GM12878 (cell line): ENCODE measurements around the gene TNRC6B. TPM values are rescaled to one million over a fixed set of nuclear protein-coding genes. Genes with fewer than 3 reads are reported as not detected.

Experiments
- ATAC-seq: fragments of 200-7000 bp; cut with Tn5 transposase; 3 replicates; pipeline ENCODE4 v1.9.1; 2020; ENCODE audit warnings: mild to moderate bottlenecking, moderate library complexity
- BruUV-seq: library from RNA; stranded (reverse); fragments of 400-500 nt; replicated peaks from 2 replicates; lab custom pipeline; 2021; lab: Mats Ljungman, UMichigan
- CTCF ChIA-PET: fragments of 300-600 bp; sonication (Branson Sonifier 250); formaldehyde crosslinking; extraction: SDS; loops from one replicate; lab custom pipeline; 2021; ENCODE audit warnings: inconsistent platforms; lab: Yijun Ruan, JAX
- POLR2A ChIA-PET: fragments of 350-600 bp; formaldehyde crosslinking; extraction: SDS; loops from one replicate; lab custom pipeline; 2021; ENCODE audit warnings: inconsistent platforms; lab: Charles Lee
- RAD21 ChIA-PET: fragments of 300-600 bp; sonication (Branson Sonifier 250); formaldehyde crosslinking; loops from one replicate; lab custom pipeline; 2023; ENCODE audit warnings: antibody characterized with exemption; ENCODE audit not compliant: unreplicated experiment; lab: Charles Lee
- SMC1A ChIA-PET: fragments of 300-600 bp; sonication (Branson Sonifier 250); formaldehyde crosslinking; loops from one replicate; lab custom pipeline; 2023; ENCODE audit not compliant: unreplicated experiment, uncharacterized antibody; lab: Charles Lee
- DNase-seq: peaks from one replicate; pipeline ENCODE4 v3.0.0-alpha.2; 2011; ENCODE audit warnings: low read depth, low spot score
- FAIRE-seq: peaks from 3 replicates; lab custom pipeline; 2011; peaks lifted over from hg19 to GRCh38; lab: Jason Lieb, UNC
- H2AFZ ChIP-seq: 2 replicates; pipeline ENCODE4 v1.6.0; 2011; ENCODE audit warnings: low read depth, low read length, control low read depth; ENCODE audit not compliant: control insufficient read depth
- H3K27ac ChIP-seq: 2 replicates; pipeline ENCODE4 v1.5.1; 2011; ENCODE audit warnings: control low read depth; ENCODE audit not compliant: control insufficient read depth, insufficient read depth
- H3K27me3 ChIP-seq, 2 experiments: replicated peaks in 1 of 2; 2 replicates each; pipeline versions ENCODE4 v1.6.0 to v1.6.1; 2011; ENCODE audit warnings: low read length in 1 of 2; ENCODE audit not compliant: control insufficient read depth in 2 of 2, insufficient read depth in 2 of 2
- H3K36me3 ChIP-seq, 2 experiments: 2 replicates each; pipeline ENCODE4 v1.5.1; 2011; ENCODE audit warnings: low read length in 1 of 2; ENCODE audit not compliant: control insufficient read depth in 2 of 2, insufficient read depth in 2 of 2
- H3K4me1 ChIP-seq: 2 replicates; pipeline ENCODE4 v1.6.1; 2011; ENCODE audit warnings: mild to moderate bottlenecking, low read length, moderate library complexity, mixed read lengths; ENCODE audit not compliant: control insufficient read depth, insufficient read depth
- H3K4me2 ChIP-seq: 2 replicates; pipeline ENCODE4 v1.6.0; 2011; ENCODE audit warnings: control low read depth; ENCODE audit not compliant: control insufficient read depth, insufficient read depth
- H3K4me3 ChIP-seq: fragments of 200-600 bp; sonication (generic); 2 replicates; pipeline ENCODE4 v1.5.1; 2016
- H3K79me2 ChIP-seq: 2 replicates; pipeline ENCODE4 v1.6.0; 2011; ENCODE audit warnings: low read length; ENCODE audit not compliant: control insufficient read depth, insufficient read depth
- H3K9ac ChIP-seq: 2 replicates; pipeline ENCODE4 v1.8.0; 2011; ENCODE audit warnings: low read length, control low read depth, mixed read lengths; ENCODE audit not compliant: control insufficient read depth, insufficient read depth
- H3K9me3 ChIP-seq: replicated peaks from 3 replicates; pipeline ENCODE4 v1.5.1; 2011; ENCODE audit warnings: mild to moderate bottlenecking, low read length; ENCODE audit not compliant: control insufficient read depth, insufficient read depth
- H4K20me1 ChIP-seq: 2 replicates; pipeline ENCODE4 v1.6.0; 2011; ENCODE audit not compliant: control insufficient read depth, insufficient read depth
- CREM ChIP-seq: IDR thresholded peaks from 2 replicates; pipeline ENCODE4 v1.6.1; 2014; ENCODE audit warnings: antibody characterized with exemption, low read depth
- IKZF1 ChIP-seq: fragments of 450-650 bp; conservative IDR thresholded peaks from 2 replicates; pipeline ENCODE4 v1.6.1; 2017; ENCODE audit warnings: antibody characterized with exemption, mild to moderate bottlenecking
- IKZF2 ChIP-seq, 2 experiments: fragments of 450-650 bp; IDR thresholded peaks; 2 replicates each; pipeline ENCODE4 v1.6.1; 2017; ENCODE audit warnings: mild to moderate bottlenecking in 2 of 2, moderate library complexity in 2 of 2
- JUNB ChIP-seq: IDR thresholded peaks from 2 replicates; pipeline ENCODE4 v1.6.1; 2016; ENCODE audit warnings: antibody characterized with exemption, mild to moderate bottlenecking
- NFIC ChIP-seq: IDR thresholded peaks from 2 replicates; pipeline ENCODE4 v1.6.1; 2012; ENCODE audit warnings: low read depth, mild to moderate bottlenecking, inconsistent platforms, low read length, moderate library complexity
- NFYA ChIP-seq: IDR thresholded peaks from 2 replicates; pipeline ENCODE4 v1.6.1; 2011; ENCODE audit warnings: low read depth, mild to moderate bottlenecking, low read length, improper control_type of control experiment, borderline replicate concordance
- PAX5 ChIP-seq: IDR thresholded peaks from 2 replicates; pipeline ENCODE4 v1.6.1; 2011; ENCODE audit warnings: low read depth, low read length, borderline replicate concordance
- POLR2A ChIP-seq: IDR thresholded peaks from 2 replicates; pipeline ENCODE4 v1.6.1; 2011; ENCODE audit warnings: low read depth, mild to moderate bottlenecking, low read length
- RUNX3 ChIP-seq: IDR thresholded peaks from 2 replicates; pipeline ENCODE4 v1.6.1; 2012; ENCODE audit warnings: low read length, inconsistent platforms
- SIX5 ChIP-seq: IDR thresholded peaks from 2 replicates; pipeline ENCODE4 v1.6.1; 2011; ENCODE audit warnings: mild to moderate bottlenecking, low read depth, low read length, moderate library complexity; ENCODE audit not compliant: severe bottlenecking
- SMAD1 ChIP-seq: fragments of 450-650 bp; IDR thresholded peaks from 2 replicates; pipeline ENCODE4 v1.6.1; 2018; ENCODE audit warnings: mild to moderate bottlenecking, low read depth; ENCODE audit not compliant: partially characterized antibody
- YY1 ChIP-seq: IDR thresholded peaks from 2 replicates; pipeline ENCODE4 v1.6.1; 2011; ENCODE audit warnings: low read depth, mild to moderate bottlenecking, low read length
- WGBS: methylation state at CpG from one replicate; pipeline ENCODE4 v1.1.6; 2016; ENCODE audit warnings: low lambda C conversion rate; ENCODE audit not compliant: insufficient replicate concordance, insufficient coverage; ENCODE audit errors: missing lambda C conversion rate; 5-methylcytosine and 5-hydroxymethylcytosine counted together
- in situ Hi-C: fragments of 300-500 bp; cut with MboI; formaldehyde crosslinking; loops from 9 replicates; pipeline ENCODE4 v1.14.3; 2018; ENCODE audit warnings: mixed read lengths
- intact Hi-C: fragments of 100-400 bp; cut with micrococcal nuclease; formaldehyde crosslinking; loops from one replicate; pipeline ENCODE4 v1.14.2; 2022; ENCODE audit not compliant: unreplicated experiment
- polyA plus RNA-seq, 11 experiments: library from polyadenylated mRNA; depleted of rRNA in 4 of 11; unstranded in 6 of 11; stranded (reverse) in 5 of 11; fragments of >200 nt; fragmentation: Nextera tagmentation in 4 of 11; fragmentation: Illumina TruSeq in 1 of 11; extraction: Ambion mirVana in 4 of 11; extraction: Trizol in 1 of 11; gene quantifications; 1 replicate in 1 of 11; 2 replicates in 10 of 11; pipeline versions ENCODE4 v1.2.1 to v1.2.3, GENCODE V29; 2011 to 2016; ENCODE audit warnings: inconsistent platforms in 2 of 11, missing spikeins in 2 of 11, low read depth in 1 of 11
- total RNA-seq, 4 experiments: library from RNA; depleted of rRNA in 3 of 4; stranded (reverse); fragments of >200 nt in 3 of 4; fragmentation: Illumina TruSeq in 1 of 4; extraction: Trizol in 1 of 4; gene quantifications; 2 replicates each; pipeline versions ENCODE4 v1.2.1 to v1.2.3, GENCODE V29; 2013 to 2021
- TF ChIP-seq, protein P1 (sequence below): fragments of 450-650 bp; IDR thresholded peaks from 2 replicates; pipeline ENCODE4 v1.6.1; 2016; ENCODE audit warnings: mild to moderate bottlenecking, moderate library complexity, borderline replicate concordance
- TF ChIP-seq, protein P2 (sequence below), 3 experiments: IDR thresholded peaks in 2 of 3; conservative IDR thresholded peaks in 1 of 3; 2 replicates each; pipeline ENCODE4 v1.5.1; 2011; ENCODE audit warnings: low read depth in 3 of 3, low read length in 3 of 3, mild to moderate bottlenecking in 3 of 3, control low read depth in 2 of 3, moderate library complexity in 2 of 3, inconsistent platforms in 1 of 3, mixed read lengths in 1 of 3; ENCODE audit not compliant: control insufficient read depth in 2 of 3, insufficient read depth in 1 of 3; ENCODE audit errors: extremely low read depth in 1 of 3

The TNRC6B gene
- total and polyA plus RNA-seq, 10 of the 15 experiments (the other 5 are each of a cell fraction or from before 2014, with no cell fraction given): 3.6 to 32.8 (median 16.4) TPM

DNA sequence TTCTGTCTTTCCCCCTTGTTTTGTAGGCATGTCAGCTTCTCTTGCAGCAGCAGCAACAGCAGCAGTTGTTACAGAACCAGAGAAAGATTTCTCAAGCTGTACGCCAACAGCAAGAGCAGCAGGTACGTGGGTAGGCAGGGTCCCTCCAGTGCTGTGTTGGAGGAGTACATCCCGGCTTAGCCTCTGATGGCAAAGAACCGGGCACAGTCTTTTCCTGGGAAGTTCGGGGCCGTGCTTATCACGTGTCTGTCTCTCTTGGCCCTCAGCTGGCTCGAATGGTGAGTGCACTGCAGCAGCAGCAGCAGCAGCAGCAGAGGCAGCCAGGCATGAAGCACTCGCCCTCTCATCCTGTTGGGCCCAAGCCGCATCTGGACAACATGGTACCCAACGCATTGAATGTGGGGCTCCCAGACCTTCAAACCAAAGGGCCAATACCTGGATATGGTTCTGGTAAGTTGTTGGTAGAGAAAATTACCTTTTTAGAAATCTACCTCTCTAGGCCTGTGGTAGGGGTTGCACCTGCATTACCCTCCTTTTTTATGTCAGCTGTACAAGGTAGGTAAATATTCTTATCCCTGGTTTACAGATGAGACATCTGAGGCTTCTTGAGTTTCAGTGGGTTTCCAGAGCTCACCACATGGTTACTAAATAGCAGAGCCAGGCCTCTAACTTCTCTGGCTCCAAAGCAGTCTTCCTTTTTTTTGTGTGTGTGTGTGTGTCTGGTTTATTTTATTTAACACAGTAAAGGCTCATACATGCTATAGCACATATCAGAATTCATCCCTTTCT is 123.4 kb downstream of the TNRC6B start:
- SMC1A ChIA-PET: interaction anchor here (0.9 to 2.0 kb wide), 5 partner anchors 34 to 123 kb away, joined by 3 to 8 read pairs (median 3); partner anchors contain the start of genes ADSL and TNRC6B
- DNase-seq: peak; percentile 30
- Histone ChIP-seq H2AFZ (no peak overlapping the region), H3K4me2 (peak overlapping the region; percentile 46), H3K4me3 (no peak overlapping the region), H3K79me2 (no peaks in the 10 kb centered on the region)
- intact Hi-C loops: loop anchor here (5.0 kb wide), 1 partner anchor 46 kb away; the partner anchor contains the start of gene ADSL
- BruUV-seq: no TSS peak
- TF ChIP-seq NFIC: peak; percentile 50
- no peak for TF ChIP-seq POLR2A
- 0 out of 2 replicates have a peak, but pooled peaks have one; percentile 15 for TF ChIP-seq YY1
- TF ChIP-seq SIX5: no peak
- TF ChIP-seq, protein P1, sequence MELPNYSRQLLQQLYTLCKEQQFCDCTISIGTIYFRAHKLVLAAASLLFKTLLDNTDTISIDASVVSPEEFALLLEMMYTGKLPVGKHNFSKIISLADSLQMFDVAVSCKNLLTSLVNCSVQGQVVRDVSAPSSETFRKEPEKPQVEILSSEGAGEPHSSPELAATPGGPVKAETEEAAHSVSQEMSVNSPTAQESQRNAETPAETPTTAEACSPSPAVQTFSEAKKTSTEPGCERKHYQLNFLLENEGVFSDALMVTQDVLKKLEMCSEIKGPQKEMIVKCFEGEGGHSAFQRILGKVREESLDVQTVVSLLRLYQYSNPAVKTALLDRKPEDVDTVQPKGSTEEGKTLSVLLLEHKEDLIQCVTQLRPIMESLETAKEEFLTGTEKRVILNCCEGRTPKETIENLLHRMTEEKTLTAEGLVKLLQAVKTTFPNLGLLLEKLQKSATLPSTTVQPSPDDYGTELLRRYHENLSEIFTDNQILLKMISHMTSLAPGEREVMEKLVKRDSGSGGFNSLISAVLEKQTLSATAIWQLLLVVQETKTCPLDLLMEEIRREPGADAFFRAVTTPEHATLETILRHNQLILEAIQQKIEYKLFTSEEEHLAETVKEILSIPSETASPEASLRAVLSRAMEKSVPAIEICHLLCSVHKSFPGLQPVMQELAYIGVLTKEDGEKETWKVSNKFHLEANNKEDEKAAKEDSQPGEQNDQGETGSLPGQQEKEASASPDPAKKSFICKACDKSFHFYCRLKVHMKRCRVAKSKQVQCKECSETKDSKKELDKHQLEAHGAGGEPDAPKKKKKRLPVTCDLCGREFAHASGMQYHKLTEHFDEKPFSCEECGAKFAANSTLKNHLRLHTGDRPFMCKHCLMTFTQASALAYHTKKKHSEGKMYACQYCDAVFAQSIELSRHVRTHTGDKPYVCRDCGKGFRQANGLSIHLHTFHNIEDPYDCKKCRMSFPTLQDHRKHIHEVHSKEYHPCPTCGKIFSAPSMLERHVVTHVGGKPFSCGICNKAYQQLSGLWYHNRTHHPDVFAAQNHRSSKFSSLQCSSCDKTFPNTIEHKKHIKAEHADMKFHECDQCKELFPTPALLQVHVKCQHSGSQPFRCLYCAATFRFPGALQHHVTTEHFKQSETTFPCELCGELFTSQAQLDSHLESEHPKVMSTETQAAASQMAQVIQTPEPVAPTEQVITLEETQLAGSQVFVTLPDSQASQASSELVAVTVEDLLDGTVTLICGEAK: no peak
- TF ChIP-seq, protein P2, sequence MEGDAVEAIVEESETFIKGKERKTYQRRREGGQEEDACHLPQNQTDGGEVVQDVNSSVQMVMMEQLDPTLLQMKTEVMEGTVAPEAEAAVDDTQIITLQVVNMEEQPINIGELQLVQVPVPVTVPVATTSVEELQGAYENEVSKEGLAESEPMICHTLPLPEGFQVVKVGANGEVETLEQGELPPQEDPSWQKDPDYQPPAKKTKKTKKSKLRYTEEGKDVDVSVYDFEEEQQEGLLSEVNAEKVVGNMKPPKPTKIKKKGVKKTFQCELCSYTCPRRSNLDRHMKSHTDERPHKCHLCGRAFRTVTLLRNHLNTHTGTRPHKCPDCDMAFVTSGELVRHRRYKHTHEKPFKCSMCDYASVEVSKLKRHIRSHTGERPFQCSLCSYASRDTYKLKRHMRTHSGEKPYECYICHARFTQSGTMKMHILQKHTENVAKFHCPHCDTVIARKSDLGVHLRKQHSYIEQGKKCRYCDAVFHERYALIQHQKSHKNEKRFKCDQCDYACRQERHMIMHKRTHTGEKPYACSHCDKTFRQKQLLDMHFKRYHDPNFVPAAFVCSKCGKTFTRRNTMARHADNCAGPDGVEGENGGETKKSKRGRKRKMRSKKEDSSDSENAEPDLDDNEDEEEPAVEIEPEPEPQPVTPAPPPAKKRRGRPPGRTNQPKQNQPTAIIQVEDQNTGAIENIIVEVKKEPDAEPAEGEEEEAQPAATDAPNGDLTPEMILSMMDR (IDR thresholded peaks at IDR 0.05 in 2 of 3, conservative IDR thresholded peaks at IDR 0.05 in 1 of 3; ENCODE audit: control insufficient read depth in 2 of 3, extremely low read depth in 1 of 3, insufficient read depth in 1 of 3, low read depth in 3 of 3, low read length in 3 of 3): 0 out of 6 replicates have a peak, but pooled peaks of 1 of the 3 experiments have one; percentile 6
- 0 out of 4 replicates have a peak, but pooled peaks of 1 of the 2 experiments have one; percentile 12 for TF ChIP-seq IKZF2 (IDR thresholded peaks at IDR 0.05)
- 0 out of 2 replicates have a peak, but pooled peaks have one; percentile 10 for TF ChIP-seq IKZF1
- peak; percentile 85 for TF ChIP-seq RUNX3
- peak; percentile 32; the same call in 1 of the 2 replicates for TF ChIP-seq JUNB
- TF ChIP-seq NFYA: no peak
- no peak for TF ChIP-seq SMAD1
- TF ChIP-seq CREM: peak; percentile 19; the same call in 1 of the 2 replicates
- TF ChIP-seq PAX5: peak; percentile 86
- TF ChIP-seq, all 136 proteins: peak for 9
- in situ Hi-C loops: no loop called here
- Histone ChIP-seq H3K27me3 (no peaks in the 10 kb centered on the region), H3K4me1 (peaks cover 11% of the 10 kb centered on the region), H4K20me1 (no peaks in the 10 kb centered on the region), H3K36me3 (peaks cover 5 to 8% of the 10 kb centered on the region in 2 experiments), H3K27ac (peak overlapping the region; percentile 33; the same call in 1 of the 2 replicates), H3K9ac (no peak overlapping the region), H3K9me3 (no peaks in the 10 kb centered on the region)
- ChIA-PET POLR2A (interaction anchor here (0.6 to 1.3 kb wide), 4 partner anchors 8 to 45 kb away, joined by 3 read pairs; no protein-coding TSS in a partner anchor), RAD21 (interaction anchor here (1.2 kb wide), 1 partner anchor 121 kb away, joined by 3 read pairs; no protein-coding TSS in a partner anchor), CTCF (interaction anchor here (0.9 to 1.1 kb wide), 3 partner anchors 15 to 257 kb away, joined by 3 to 4 read pairs (median 3); no protein-coding TSS in a partner anchor)
- WGBS: 38% methylated on average over 11 of the region's 11 CpGs
- ATAC-seq (peak; percentile 98), FAIRE-seq (peak; percentile 59)
